Panc1 (cell line): ENCODE results near the gene TUBB4B. TPM values are rescaled to one million over a fixed set of nuclear protein-coding genes. Genes with fewer than 3 reads are reported as not detected.
A peak's percentile ranks its signal among the peaks of the same experiment; 100 is the strongest.

ENCODE experiments used
- ATAC-seq: fragments of 200-7000 bp; cut with Tn5 transposase; 2 replicates; pipeline ENCODE4 v1.9.1; 2020; ENCODE audit warnings: mild to moderate bottlenecking, moderate library complexity
- BruUV-seq: library from RNA; stranded (reverse); fragments of 400-500 nt; replicated peaks from 2 replicates; lab custom pipeline; 2021; lab: Mats Ljungman, UMichigan
- CTCF ChIA-PET: fragments of 300-600 bp; sonication (Branson Sonifier 250); formaldehyde crosslinking; loops from one replicate; lab custom pipeline; 2022; ENCODE audit warnings: antibody characterized with exemption; lab: Charles Lee
- POLR2A ChIA-PET: fragments of 300-600 bp; sonication (Branson Sonifier 250); formaldehyde crosslinking; loops from one replicate; lab custom pipeline; 2022; ENCODE audit warnings: antibody characterized with exemption; lab: Charles Lee
- DNase-seq: peaks from one replicate; pipeline ENCODE4 v3.0.0-alpha.2; 2010; ENCODE audit warnings: low read depth, low spot score
- H3K27ac ChIP-seq: 2 replicates; pipeline ENCODE4 v1.5.1; 2011; ENCODE audit warnings: mild to moderate bottlenecking, low read length, inconsistent platforms
- H3K27me3 ChIP-seq: fragments of 200-500 bp; sonication (Bioruptor generic); 2 replicates; pipeline ENCODE4 v1.6.0; 2014; ENCODE audit warnings: low read length, inconsistent platforms; ENCODE audit not compliant: control insufficient read depth, insufficient read depth
- H3K36me3 ChIP-seq: fragments of 200-500 bp; sonication (Bioruptor generic); 2 replicates; pipeline ENCODE4 v1.5.1; 2014; ENCODE audit warnings: inconsistent platforms, mild to moderate bottlenecking, low read length, moderate library complexity; ENCODE audit not compliant: control insufficient read depth, insufficient read depth
- H3K4me1 ChIP-seq: 2 replicates; pipeline ENCODE4 v1.5.1; 2011; ENCODE audit warnings: inconsistent platforms, mild to moderate bottlenecking, low read length, moderate library complexity; ENCODE audit not compliant: control insufficient read depth, insufficient read depth
- H3K4me3 ChIP-seq, 2 experiments: 2 replicates each; pipeline ENCODE4 v1.5.1; 2011 to 2012; ENCODE audit warnings: low read depth in 2 of 2, low read length in 2 of 2, mild to moderate bottlenecking in 2 of 2, inconsistent platforms in 1 of 2, moderate library complexity in 1 of 2
- H3K9me3 ChIP-seq: fragments of 200-500 bp; sonication (Bioruptor generic); 2 replicates; pipeline ENCODE4 v1.5.1; 2014; ENCODE audit warnings: low read depth, mild to moderate bottlenecking, inconsistent platforms, low read length, moderate library complexity; ENCODE audit not compliant: control insufficient read depth, insufficient read depth
- CTCF ChIP-seq: fragments of 450-650 bp; IDR thresholded peaks from 2 replicates; pipeline ENCODE4 v1.5.1; 2017; ENCODE audit warnings: mild to moderate bottlenecking
- POLR2AphosphoS5 ChIP-seq: IDR thresholded peaks from 2 replicates; pipeline ENCODE4 v1.6.1; 2012; ENCODE audit warnings: mild to moderate bottlenecking, low read depth, low read length, moderate library complexity
- REST ChIP-seq, 2 experiments: IDR thresholded peaks; 2 replicates each; pipeline ENCODE4 v1.6.1; 2011 to 2012; ENCODE audit warnings: low read depth in 2 of 2, control low read depth in 1 of 2, low read length in 1 of 2, mild to moderate bottlenecking in 1 of 2, moderate library complexity in 1 of 2; ENCODE audit not compliant: insufficient read depth in 1 of 2
- SIN3A ChIP-seq: IDR thresholded peaks from 2 replicates; pipeline ENCODE4 v1.6.1; 2012; ENCODE audit warnings: low read depth, mild to moderate bottlenecking, low read length, moderate library complexity, borderline replicate concordance; ENCODE audit not compliant: insufficient read depth
- TCF7L2 ChIP-seq: IDR thresholded peaks from 2 replicates; pipeline ENCODE4 v1.6.1; 2011; ENCODE audit warnings: mild to moderate bottlenecking, low read depth, low read length, inconsistent platforms
- in situ Hi-C: cut with HindIII; loops from 2 replicates; pipeline ENCODE4 v1.10.0; 2016; ENCODE audit warnings: low sequenced_read_pairs, low pct_unique_long_range_greater_than_20kb
- intact Hi-C: fragments of 100-400 bp; cut with micrococcal nuclease; formaldehyde crosslinking; loops from one replicate; pipeline ENCODE4 v1.10.0; 2022; ENCODE audit not compliant: unreplicated experiment
- total RNA-seq: library from RNA; stranded (reverse); gene quantifications from one replicate; pipeline ENCODE4 v1.2.1, GENCODE V29; 2021; ENCODE audit not compliant: unreplicated experiment

The TUBB4B gene
- total RNA-seq, 1 experiment from 2014 or later = 265 TPM

- ChIA-PET CTCF (interaction anchor here (0.6 to 1.6 kb wide), 4 partner anchors 10 to 357 kb away, joined by 3 to 6 read pairs (median 4); no protein-coding TSS in a partner anchor), POLR2A (no interaction called here)
- H3K27me3 ChIP-seq = no peaks in the 10 kb centered on the region
- intact Hi-C loops (loop anchor here (5.0 kb wide), 1 partner anchor 109 kb away; no protein-coding TSS in a partner anchor), in situ Hi-C loops (no loop called here)
- no peak overlapping the region for H3K27ac ChIP-seq
- TF ChIP-seq POLR2AphosphoS5 (no peak), TCF7L2 (no peak), SIN3A (no peak), REST (IDR thresholded peaks at IDR 0.05; ENCODE audit: insufficient read depth in 1 of 2, low read depth in 2 of 2, low read length in 1 of 2) (no peak), CTCF (no peak)
- peaks cover 7% of the 10 kb centered on the region for H3K4me1 ChIP-seq
- peaks cover 2% of the 10 kb centered on the region; the same call in 1 of the 2 replicates for H3K36me3 ChIP-seq
- no peak for ATAC-seq
- H3K9me3 ChIP-seq = no peaks in the 10 kb centered on the region
- BruUV-seq = no TSS peak
- no peak overlapping the region for H3K4me3 ChIP-seq
- no peak for DNase-seq
These were observed 14.6 kb upstream of the TUBB4B start for GRCh38 chr9:137226338-137227053.

GRCh38 chr9:137227054-137227852, 13.8 kb upstream of the TUBB4B start, which contains the start of gene RNF224:
RNF224 (plus strand) TSS chr9:137227502; CDS start chr9:137228336, 834 bp downstream.
- no TSS peak for BruUV-seq
- Histone ChIP-seq H3K27ac (no peak within 1 kb of the TSS), H3K27me3 (no peaks in the 10 kb centered on the region)

More at GRCh38 chr9:137227054-137227852, 13.8 kb upstream of the TUBB4B start, which contains the start of gene RNF224:
- Histone ChIP-seq H3K36me3 (peaks cover 2% of the 10 kb centered on the region; the same call in 1 of the 2 replicates), H3K4me1 (peaks cover 7% of the 10 kb centered on the region), H3K4me3 (no peak within 1 kb of the TSS), H3K9me3 (no peaks in the 10 kb centered on the region)
- DNase-seq (no peak), ATAC-seq (peak; percentile 66)
- intact Hi-C loops (loop anchor here (5.0 kb wide), 1 partner anchor 110 kb away; no protein-coding TSS in a partner anchor), in situ Hi-C loops (no loop called here)
- POLR2A ChIA-PET = interaction anchor here (0.6 kb wide), 1 partner anchor 42 kb away, joined by 3 read pairs; no protein-coding TSS in a partner anchor
- CTCF ChIA-PET = interaction anchor here (0.6 to 1.7 kb wide), 5 partner anchors 9 to 111 kb away, joined by 3 to 6 read pairs (median 4); no protein-coding TSS in a partner anchor
- TF ChIP-seq REST (IDR thresholded peaks at IDR 0.05; ENCODE audit: insufficient read depth in 1 of 2, low read depth in 2 of 2, low read length in 1 of 2) = 0 out of 4 replicates have a peak, but pooled peaks of 1 of the 2 experiments have one; percentile 42
- TF ChIP-seq SIN3A = no peak
- TF ChIP-seq POLR2AphosphoS5 = no peak
- no peak for TF ChIP-seq TCF7L2
- TF ChIP-seq CTCF = peak; percentile 87
